ENCODE data around the gene SIRT2.
"Not testable (repeated sequence)": the region's sequence is repeated elsewhere in the genome, so short reads cannot be mapped to it uniquely, and the experiment has no call there.

Gene SIRT2

GRCh38 chr19:38842439-38843174, 56.8 kb downstream of the SIRT2 start:
- peak; percentile 44 for DNase-seq

GRCh38 chr19:38841787-38842438, 57.5 kb downstream of the SIRT2 start:
- DNase-seq, result peak; percentile 52

GRCh38 chr19:38841180-38841766, 58.1 kb downstream of the SIRT2 start:
- DNase-seq, result no peak

- no peak for DNase-seq
Observed at GRCh38 chr19:38840583-38840968, 58.8 kb downstream of the SIRT2 start.

GRCh38 chr19:38839816-38840582, 59.4 kb downstream of the SIRT2 start:
- no peak for DNase-seq

GRCh38 chr19:38838986-38839761, 60.2 kb downstream of the SIRT2 start:
- DNase-seq, result no peak

GRCh38 chr19:38838208-38838985, 61.0 kb downstream of the SIRT2 start:
- no peak for DNase-seq

- DNase-seq, result no peak
Observed at GRCh38 chr19:38837656-38838121, 61.7 kb downstream of the SIRT2 start.

GRCh38 chr19:38836983-38837626, 62.3 kb downstream of the SIRT2 start:
- no peak for DNase-seq

GRCh38 chr19:38836159-38836982, 63.0 kb downstream of the SIRT2 start:
- no peak for DNase-seq

GRCh38 chr19:38834590-38834989, 64.8 kb downstream of the SIRT2 start:
- DNase-seq, result no peak

- DNase-seq, result no peak
Observed at GRCh38 chr19:38834104-38834490, 65.3 kb downstream of the SIRT2 start.

GRCh38 chr19:38833092-38833425, 66.4 kb downstream of the SIRT2 start:
- DNase-seq, result no peak

- no peak for DNase-seq
Observed at GRCh38 chr19:38831142-38831605, 68.2 kb downstream of the SIRT2 start.

- DNase-seq, result no peak
Observed at GRCh38 chr19:38830039-38830733, 69.2 kb downstream of the SIRT2 start.

GRCh38 chr19:38829203-38829602, 70.2 kb downstream of the SIRT2 start:
- DNase-seq, result not testable (repeated sequence)
